NCI-H146 treated with DMSO at 0.1 percent for 48 hours (cell line): Measurements from ENCODE around the gene PARP2.

Experiments
- DNase-seq: peaks from one replicate; lab custom pipeline; 2025; ENCODE audit not compliant: unreplicated experiment; lab: John Stamatoyannopoulos, UW

Gene PARP2

GRCh38 chr14:20391505-20391904 lies 48.1 kb downstream of the PARP2 start:
- no peak for DNase-seq

GRCh38 chr14:20397511-20397910 lies 54.1 kb downstream of the PARP2 start:
- no peak for DNase-seq

GRCh38 chr14:20400589-20400964 lies 57.1 kb downstream of the PARP2 start:
- no peak for DNase-seq

- DNase-seq = no peak
Measured at GRCh38 chr14:20400965-20401593, 57.6 kb downstream of the PARP2 start.

- no peak for DNase-seq
Measured at GRCh38 chr14:20403521-20403920, 60.1 kb downstream of the PARP2 start.
